Measurements from ENCODE around the gene GRID1. TPM values are rescaled to one million over a fixed set of nuclear protein-coding genes. Genes with fewer than 3 reads are reported as not detected.

The GRID1 gene
- total RNA-seq, 1 experiment from 2014 or later, result 0.37 TPM

DNA sequence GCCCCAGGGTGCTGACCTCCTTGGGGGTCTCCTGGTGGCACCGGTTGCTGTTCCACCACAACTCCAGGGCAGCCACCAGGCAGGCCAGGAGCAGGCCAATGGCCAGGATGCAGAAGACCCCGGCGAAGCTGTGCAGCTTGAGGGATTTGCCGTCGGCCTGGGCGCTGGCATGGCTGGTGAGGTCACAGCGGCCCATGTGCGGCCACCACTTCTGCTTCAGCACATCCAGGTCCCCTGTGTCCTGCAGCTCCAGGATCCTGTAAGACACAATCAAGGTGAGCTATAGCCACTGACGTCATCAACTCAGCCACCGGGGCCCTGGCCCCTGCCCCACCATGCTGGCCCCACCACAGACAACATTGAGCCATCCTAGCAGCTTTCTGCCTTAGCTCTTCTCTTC, 753.2 kb downstream of the GRID1 start:
- CTCF ChIA-PET, result interaction anchor here (1.3 kb wide), 1 partner anchor 10 kb away, joined by 5 read pairs; no protein-coding TSS in a partner anchor
- Mint-ChIP-seq H3K9me3 (no peaks in the 10 kb centered on the region), H3K4me3 (no peak overlapping the region), H3K27ac (no peak overlapping the region), H3K4me1 (no peaks in the 10 kb centered on the region), H3K36me3 (no peaks in the 10 kb centered on the region), H3K27me3 (ENCODE audit: low read depth) (no peaks in the 10 kb centered on the region)
- POLR2A ChIA-PET, result no interaction called here
- no peak for DNase-seq (ENCODE audit: low spot score)
- TF ChIP-seq KAT7 (CRISPR knock-in tag; IDR thresholded peaks at IDR 0.05; ENCODE audit: borderline replicate concordance), result no peak
- no peak for TF ChIP-seq ZNF396 (CRISPR knock-in tag; IDR thresholded peaks at IDR 0.05; ENCODE audit: borderline replicate concordance)
- TF ChIP-seq ZNF219 (CRISPR knock-in tag; IDR thresholded peaks at IDR 0.05; ENCODE audit: borderline replicate concordance), result no peak
- TF ChIP-seq ETV6 (CRISPR knock-in tag; IDR thresholded peaks at IDR 0.05), result no peak
- TF ChIP-seq MYBL2 (CRISPR knock-in tag; IDR thresholded peaks at IDR 0.05), result no peak
- no peak for TF ChIP-seq TP53 (CRISPR knock-in tag; IDR thresholded peaks at IDR 0.05)
- TF ChIP-seq ZNF138 (CRISPR knock-in tag; conservative IDR thresholded peaks at IDR 0.05), result no peak
- TF ChIP-seq ZNF416 (CRISPR knock-in tag; IDR thresholded peaks at IDR 0.05), result no peak
- no peak for TF ChIP-seq IRF2 (CRISPR knock-in tag; IDR thresholded peaks at IDR 0.05; ENCODE audit: borderline replicate concordance, low read depth)
- TF ChIP-seq, protein P1, sequence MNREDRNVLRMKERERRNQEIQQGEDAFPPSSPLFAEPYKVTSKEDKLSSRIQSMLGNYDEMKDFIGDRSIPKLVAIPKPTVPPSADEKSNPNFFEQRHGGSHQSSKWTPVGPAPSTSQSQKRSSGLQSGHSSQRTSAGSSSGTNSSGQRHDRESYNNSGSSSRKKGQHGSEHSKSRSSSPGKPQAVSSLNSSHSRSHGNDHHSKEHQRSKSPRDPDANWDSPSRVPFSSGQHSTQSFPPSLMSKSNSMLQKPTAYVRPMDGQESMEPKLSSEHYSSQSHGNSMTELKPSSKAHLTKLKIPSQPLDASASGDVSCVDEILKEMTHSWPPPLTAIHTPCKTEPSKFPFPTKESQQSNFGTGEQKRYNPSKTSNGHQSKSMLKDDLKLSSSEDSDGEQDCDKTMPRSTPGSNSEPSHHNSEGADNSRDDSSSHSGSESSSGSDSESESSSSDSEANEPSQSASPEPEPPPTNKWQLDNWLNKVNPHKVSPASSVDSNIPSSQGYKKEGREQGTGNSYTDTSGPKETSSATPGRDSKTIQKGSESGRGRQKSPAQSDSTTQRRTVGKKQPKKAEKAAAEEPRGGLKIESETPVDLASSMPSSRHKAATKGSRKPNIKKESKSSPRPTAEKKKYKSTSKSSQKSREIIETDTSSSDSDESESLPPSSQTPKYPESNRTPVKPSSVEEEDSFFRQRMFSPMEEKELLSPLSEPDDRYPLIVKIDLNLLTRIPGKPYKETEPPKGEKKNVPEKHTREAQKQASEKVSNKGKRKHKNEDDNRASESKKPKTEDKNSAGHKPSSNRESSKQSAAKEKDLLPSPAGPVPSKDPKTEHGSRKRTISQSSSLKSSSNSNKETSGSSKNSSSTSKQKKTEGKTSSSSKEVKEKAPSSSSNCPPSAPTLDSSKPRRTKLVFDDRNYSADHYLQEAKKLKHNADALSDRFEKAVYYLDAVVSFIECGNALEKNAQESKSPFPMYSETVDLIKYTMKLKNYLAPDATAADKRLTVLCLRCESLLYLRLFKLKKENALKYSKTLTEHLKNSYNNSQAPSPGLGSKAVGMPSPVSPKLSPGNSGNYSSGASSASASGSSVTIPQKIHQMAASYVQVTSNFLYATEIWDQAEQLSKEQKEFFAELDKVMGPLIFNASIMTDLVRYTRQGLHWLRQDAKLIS (CRISPR knock-in tag; IDR thresholded peaks at IDR 0.05; ENCODE audit: borderline replicate concordance), result no peak
- TF ChIP-seq CREB1 (CRISPR knock-in tag; IDR thresholded peaks at IDR 0.05), result no peak
- TF ChIP-seq ATF1 (CRISPR knock-in tag; IDR thresholded peaks at IDR 0.05), result no peak
- TF ChIP-seq SOX15 (CRISPR knock-in tag; IDR thresholded peaks at IDR 0.05), result no peak
- no peak for TF ChIP-seq HMGA2 (CRISPR knock-in tag; IDR thresholded peaks at IDR 0.05)
- no peak for TF ChIP-seq ELF4 (CRISPR knock-in tag; IDR thresholded peaks at IDR 0.05; ENCODE audit: low read depth)
- no peak for TF ChIP-seq TEAD4 (CRISPR knock-in tag; IDR thresholded peaks at IDR 0.05)
- ATAC-seq, result no peak; the same call in 1 of the 2 replicates

DNA sequence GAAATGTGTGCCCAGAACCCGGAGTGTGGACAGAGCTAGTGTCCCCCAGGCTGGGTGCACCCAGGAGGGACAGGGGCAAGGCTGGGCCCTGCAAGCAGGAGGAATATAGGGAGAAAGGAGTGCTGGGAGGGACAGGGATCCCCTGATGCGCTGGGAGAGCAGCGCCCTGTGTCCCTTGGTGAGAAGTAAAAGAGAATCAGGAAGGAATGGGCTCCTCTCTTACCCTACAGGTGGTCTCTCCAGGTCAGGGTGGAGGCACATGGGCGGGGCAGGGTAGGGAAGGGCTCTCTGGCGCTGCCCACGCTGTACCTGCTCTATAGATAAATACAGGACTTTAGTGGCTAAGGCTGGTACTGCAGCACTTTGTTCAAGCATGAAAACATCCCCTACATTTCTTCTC, 753.8 kb downstream of the GRID1 start:
- DNase-seq (ENCODE audit: low spot score), result peak; percentile 29
- H3K4me1 Mint-ChIP-seq, result no peaks in the 10 kb centered on the region
- no peaks in the 10 kb centered on the region for H3K27me3 Mint-ChIP-seq (ENCODE audit: low read depth)
- POLR2A ChIA-PET, result no interaction called here
- H3K27ac Mint-ChIP-seq, result no peak overlapping the region
- peak; percentile 97 for ATAC-seq
- CTCF ChIA-PET, result no interaction called here
- no peaks in the 10 kb centered on the region for H3K9me3 Mint-ChIP-seq
- no peak overlapping the region for H3K4me3 Mint-ChIP-seq
- no peaks in the 10 kb centered on the region for H3K36me3 Mint-ChIP-seq
- TF ChIP-seq GABPB1 (CRISPR knock-in tag; IDR thresholded peaks at IDR 0.05), result no peak
- TF ChIP-seq ELF4 (CRISPR knock-in tag; IDR thresholded peaks at IDR 0.05; ENCODE audit: low read depth), result no peak
- no peak for TF ChIP-seq CREB1 (CRISPR knock-in tag; IDR thresholded peaks at IDR 0.05)
- TF ChIP-seq, protein P2, sequence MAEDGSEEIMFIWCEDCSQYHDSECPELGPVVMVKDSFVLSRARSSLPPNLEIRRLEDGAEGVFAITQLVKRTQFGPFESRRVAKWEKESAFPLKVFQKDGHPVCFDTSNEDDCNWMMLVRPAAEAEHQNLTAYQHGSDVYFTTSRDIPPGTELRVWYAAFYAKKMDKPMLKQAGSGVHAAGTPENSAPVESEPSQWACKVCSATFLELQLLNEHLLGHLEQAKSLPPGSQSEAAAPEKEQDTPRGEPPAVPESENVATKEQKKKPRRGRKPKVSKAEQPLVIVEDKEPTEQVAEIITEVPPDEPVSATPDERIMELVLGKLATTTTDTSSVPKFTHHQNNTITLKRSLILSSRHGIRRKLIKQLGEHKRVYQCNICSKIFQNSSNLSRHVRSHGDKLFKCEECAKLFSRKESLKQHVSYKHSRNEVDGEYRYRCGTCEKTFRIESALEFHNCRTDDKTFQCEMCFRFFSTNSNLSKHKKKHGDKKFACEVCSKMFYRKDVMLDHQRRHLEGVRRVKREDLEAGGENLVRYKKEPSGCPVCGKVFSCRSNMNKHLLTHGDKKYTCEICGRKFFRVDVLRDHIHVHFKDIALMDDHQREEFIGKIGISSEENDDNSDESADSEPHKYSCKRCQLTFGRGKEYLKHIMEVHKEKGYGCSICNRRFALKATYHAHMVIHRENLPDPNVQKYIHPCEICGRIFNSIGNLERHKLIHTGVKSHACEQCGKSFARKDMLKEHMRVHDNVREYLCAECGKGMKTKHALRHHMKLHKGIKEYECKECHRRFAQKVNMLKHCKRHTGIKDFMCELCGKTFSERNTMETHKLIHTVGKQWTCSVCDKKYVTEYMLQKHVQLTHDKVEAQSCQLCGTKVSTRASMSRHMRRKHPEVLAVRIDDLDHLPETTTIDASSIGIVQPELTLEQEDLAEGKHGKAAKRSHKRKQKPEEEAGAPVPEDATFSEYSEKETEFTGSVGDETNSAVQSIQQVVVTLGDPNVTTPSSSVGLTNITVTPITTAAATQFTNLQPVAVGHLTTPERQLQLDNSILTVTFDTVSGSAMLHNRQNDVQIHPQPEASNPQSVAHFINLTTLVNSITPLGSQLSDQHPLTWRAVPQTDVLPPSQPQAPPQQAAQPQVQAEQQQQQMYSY (CRISPR knock-in tag; IDR thresholded peaks at IDR 0.05), result no peak
- TF ChIP-seq TEAD4 (CRISPR knock-in tag; IDR thresholded peaks at IDR 0.05), result no peak
- TF ChIP-seq, protein P3, sequence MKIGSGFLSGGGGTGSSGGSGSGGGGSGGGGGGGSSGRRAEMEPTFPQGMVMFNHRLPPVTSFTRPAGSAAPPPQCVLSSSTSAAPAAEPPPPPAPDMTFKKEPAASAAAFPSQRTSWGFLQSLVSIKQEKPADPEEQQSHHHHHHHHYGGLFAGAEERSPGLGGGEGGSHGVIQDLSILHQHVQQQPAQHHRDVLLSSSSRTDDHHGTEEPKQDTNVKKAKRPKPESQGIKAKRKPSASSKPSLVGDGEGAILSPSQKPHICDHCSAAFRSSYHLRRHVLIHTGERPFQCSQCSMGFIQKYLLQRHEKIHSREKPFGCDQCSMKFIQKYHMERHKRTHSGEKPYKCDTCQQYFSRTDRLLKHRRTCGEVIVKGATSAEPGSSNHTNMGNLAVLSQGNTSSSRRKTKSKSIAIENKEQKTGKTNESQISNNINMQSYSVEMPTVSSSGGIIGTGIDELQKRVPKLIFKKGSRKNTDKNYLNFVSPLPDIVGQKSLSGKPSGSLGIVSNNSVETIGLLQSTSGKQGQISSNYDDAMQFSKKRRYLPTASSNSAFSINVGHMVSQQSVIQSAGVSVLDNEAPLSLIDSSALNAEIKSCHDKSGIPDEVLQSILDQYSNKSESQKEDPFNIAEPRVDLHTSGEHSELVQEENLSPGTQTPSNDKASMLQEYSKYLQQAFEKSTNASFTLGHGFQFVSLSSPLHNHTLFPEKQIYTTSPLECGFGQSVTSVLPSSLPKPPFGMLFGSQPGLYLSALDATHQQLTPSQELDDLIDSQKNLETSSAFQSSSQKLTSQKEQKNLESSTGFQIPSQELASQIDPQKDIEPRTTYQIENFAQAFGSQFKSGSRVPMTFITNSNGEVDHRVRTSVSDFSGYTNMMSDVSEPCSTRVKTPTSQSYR (CRISPR knock-in tag; IDR thresholded peaks at IDR 0.05), result no peak
- TF ChIP-seq TEAD1 (CRISPR knock-in tag; IDR thresholded peaks at IDR 0.05), result no peak
- TF ChIP-seq, protein P4, sequence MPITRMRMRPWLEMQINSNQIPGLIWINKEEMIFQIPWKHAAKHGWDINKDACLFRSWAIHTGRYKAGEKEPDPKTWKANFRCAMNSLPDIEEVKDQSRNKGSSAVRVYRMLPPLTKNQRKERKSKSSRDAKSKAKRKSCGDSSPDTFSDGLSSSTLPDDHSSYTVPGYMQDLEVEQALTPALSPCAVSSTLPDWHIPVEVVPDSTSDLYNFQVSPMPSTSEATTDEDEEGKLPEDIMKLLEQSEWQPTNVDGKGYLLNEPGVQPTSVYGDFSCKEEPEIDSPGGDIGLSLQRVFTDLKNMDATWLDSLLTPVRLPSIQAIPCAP (CRISPR knock-in tag; IDR thresholded peaks at IDR 0.05), result no peak
- TF ChIP-seq, protein P5, sequence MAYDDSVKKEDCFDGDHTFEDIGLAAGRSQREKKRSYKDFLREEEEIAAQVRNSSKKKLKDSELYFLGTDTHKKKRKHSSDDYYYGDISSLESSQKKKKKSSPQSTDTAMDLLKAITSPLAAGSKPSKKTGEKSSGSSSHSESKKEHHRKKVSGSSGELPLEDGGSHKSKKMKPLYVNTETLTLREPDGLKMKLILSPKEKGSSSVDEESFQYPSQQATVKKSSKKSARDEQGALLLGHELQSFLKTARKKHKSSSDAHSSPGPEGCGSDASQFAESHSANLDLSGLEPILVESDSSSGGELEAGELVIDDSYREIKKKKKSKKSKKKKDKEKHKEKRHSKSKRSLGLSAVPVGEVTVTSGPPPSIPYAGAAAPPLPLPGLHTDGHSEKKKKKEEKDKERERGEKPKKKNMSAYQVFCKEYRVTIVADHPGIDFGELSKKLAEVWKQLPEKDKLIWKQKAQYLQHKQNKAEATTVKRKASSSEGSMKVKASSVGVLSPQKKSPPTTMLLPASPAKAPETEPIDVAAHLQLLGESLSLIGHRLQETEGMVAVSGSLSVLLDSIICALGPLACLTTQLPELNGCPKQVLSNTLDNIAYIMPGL (CRISPR knock-in tag; IDR thresholded peaks at IDR 0.05), result no peak
- no peak for TF ChIP-seq NFE2L1 (CRISPR knock-in tag; IDR thresholded peaks at IDR 0.05)

Data from WTC11 (cell line).